Inferior parietal cortex (tissue), 1 donor: Measurements from ENCODE around the gene LRCOL1.
A peak's percentile ranks its signal among the peaks of the same experiment; 100 is the strongest.

Experiments used
- DNase-seq: peaks from one replicate; pipeline ENCODE4 v3.0.0-alpha.2; 2016; ENCODE audit errors: extremely low spot score

Gene LRCOL1

GRCh38 chr12:132582058-132582420 is 28.3 kb downstream of the LRCOL1 start:
- DNase-seq, result no peak

GRCh38 chr12:132581348-132582057 is 28.9 kb downstream of the LRCOL1 start:
- no peak for DNase-seq

- no peak for DNase-seq
Observed at GRCh38 chr12:132580701-132581292, 29.6 kb downstream of the LRCOL1 start.

- no peak for DNase-seq
Observed at GRCh38 chr12:132579744-132580143, 30.6 kb downstream of the LRCOL1 start.

- no peak for DNase-seq
Observed at GRCh38 chr12:132578826-132579225, 31.6 kb downstream of the LRCOL1 start.

GRCh38 chr12:132578118-132578517 is 32.3 kb downstream of the LRCOL1 start:
- no peak for DNase-seq

- no peak for DNase-seq
Observed at GRCh38 chr12:132577191-132577920, 33.0 kb downstream of the LRCOL1 start.

- no peak for DNase-seq
Observed at GRCh38 chr12:132576701-132577100, 33.7 kb downstream of the LRCOL1 start.

GRCh38 chr12:132575661-132576060 is 34.7 kb downstream of the LRCOL1 start:
- no peak for DNase-seq

GRCh38 chr12:132574271-132574996 is 35.9 kb downstream of the LRCOL1 start:
- DNase-seq, result no peak

- DNase-seq, result no peak
Observed at GRCh38 chr12:132572801-132573760, 37.3 kb downstream of the LRCOL1 start.

- no peak for DNase-seq
Observed at GRCh38 chr12:132572106-132572505, 38.3 kb downstream of the LRCOL1 start.

GRCh38 chr12:132571598-132571997 is 38.8 kb downstream of the LRCOL1 start:
- no peak for DNase-seq

- DNase-seq, result no peak
Observed at GRCh38 chr12:132571051-132571450, 39.3 kb downstream of the LRCOL1 start.

- no peak for DNase-seq
Observed at GRCh38 chr12:132570635-132571034, 39.7 kb downstream of the LRCOL1 start.

- DNase-seq, result no peak
Observed at GRCh38 chr12:132569856-132570480, 40.4 kb downstream of the LRCOL1 start.

- DNase-seq, result no peak
Observed at GRCh38 chr12:132568826-132569480, 41.4 kb downstream of the LRCOL1 start.

GRCh38 chr12:132568301-132568700 is 42.1 kb downstream of the LRCOL1 start:
- no peak for DNase-seq

GRCh38 chr12:132566516-132567131 is 43.8 kb downstream of the LRCOL1 start:
- DNase-seq, result peak; percentile 35

- DNase-seq, result no peak
Observed at GRCh38 chr12:132565365-132565764, 45.0 kb downstream of the LRCOL1 start.
